OCI-LY1 (cell line): Measurements from ENCODE around the gene PKN2.

Experiments used
- CTCF ChIP-seq: fragments of 200-600 bp; sonication (generic), shearing (Covaris generic); IDR thresholded peaks from 2 replicates; pipeline ENCODE4 v1.5.1; 2017; ENCODE audit warnings: mild to moderate bottlenecking, antibody characterized with exemption, low read length, moderate library complexity, mixed read lengths
- EZH2 ChIP-seq: fragments of 200-600 bp; sonication (generic), shearing (Covaris generic); IDR thresholded peaks from 2 replicates; pipeline ENCODE4 v1.8.0; 2017; ENCODE audit warnings: borderline replicate concordance, mixed run types, mild to moderate bottlenecking, antibody characterized with exemption, low read length, moderate library complexity, mixed read lengths

GRCh38 chr1:88684482-88685258 lies 597 bp downstream of the PKN2 start:
- peak; percentile 23; the same call in 1 of the 2 replicates for TF ChIP-seq CTCF
- TF ChIP-seq EZH2, result no peak
